Pons (tissue), 1 donor: ENCODE data around the gene ARPP21.

Experiments
- DNase-seq: peaks from one replicate; pipeline ENCODE4 v3.0.0-alpha.2; 2016; ENCODE audit warnings: low spot score

The ARPP21 gene

DNA sequence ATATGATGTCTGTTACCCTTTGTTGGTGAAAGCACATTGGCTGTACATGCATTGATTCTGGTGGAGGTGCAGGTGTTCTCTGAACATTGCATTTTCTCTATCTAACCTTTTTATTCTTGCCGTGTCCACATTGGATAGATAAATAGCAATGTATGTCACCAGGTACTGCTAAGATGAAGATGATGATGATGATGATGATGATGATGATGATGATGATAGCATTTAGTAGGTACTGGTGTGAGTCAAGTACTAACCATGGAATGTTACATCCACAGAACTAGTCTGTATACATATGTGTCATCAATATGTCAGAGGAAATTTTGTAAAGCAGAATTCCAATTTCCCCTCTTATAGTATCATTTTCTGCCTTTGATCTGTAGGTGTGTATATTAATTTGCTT is 36.3 kb downstream of the ARPP21 start:
- no peak for DNase-seq

- no peak for DNase-seq
These were observed 38.5 kb downstream of the ARPP21 start for GRCh38 chr3:35677797-35678196.

DNA sequence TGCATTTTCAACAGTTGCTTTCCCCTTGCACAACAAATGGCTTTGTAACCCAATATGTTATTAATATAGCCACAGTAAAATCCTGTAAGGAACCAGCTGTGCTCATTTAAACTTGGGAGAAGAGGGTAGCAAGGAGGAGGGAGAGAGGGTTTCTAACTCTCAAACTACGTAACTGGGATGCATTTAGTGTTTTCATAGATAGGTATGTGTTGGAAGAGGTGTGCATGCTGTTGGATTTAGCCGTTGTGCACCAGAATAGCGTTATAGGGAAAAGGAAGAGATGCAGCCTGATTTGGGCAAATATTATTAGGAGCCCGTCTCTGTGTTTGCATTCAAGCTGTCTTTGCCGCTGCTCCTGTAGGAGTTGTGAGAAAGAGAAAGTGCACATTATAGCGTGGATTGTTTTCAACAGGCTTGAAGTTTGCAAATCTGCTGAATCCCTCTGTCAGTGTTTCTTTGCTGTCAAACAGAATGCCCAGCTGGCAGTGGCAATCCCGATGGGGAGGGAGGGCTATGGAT is 39.4 kb downstream of the ARPP21 start:
- no peak for DNase-seq

DNA sequence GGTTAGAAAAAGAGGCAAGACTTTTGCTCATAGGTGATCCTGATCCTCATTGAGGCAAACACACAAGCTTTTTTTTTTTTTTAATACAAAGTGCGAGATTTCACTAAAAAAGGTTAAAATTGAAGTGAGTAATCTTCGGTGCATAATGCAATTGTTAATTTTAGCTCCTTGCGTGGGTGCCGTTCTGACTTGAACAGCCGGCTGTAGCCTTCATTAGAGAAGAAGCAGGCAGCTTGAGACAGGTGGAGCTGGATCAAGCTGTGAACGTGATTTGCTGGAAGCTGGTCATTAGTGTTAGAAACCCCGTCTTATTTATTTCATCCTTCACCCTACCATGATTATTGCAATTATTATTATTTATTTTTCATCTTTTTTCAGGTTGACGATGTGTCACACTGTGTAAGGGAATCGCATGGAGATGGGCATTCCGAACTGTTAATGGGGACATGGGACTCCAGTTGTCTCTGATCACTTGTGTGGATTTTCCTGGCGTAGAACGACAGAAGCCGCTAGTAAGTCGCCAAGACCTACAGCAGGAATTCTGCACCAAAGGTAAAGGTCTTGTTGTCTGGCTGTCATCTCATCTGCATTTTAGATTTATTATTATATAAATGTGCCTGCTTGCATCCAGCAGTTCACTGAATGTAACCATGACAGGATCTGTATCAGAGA is 40.2 kb downstream of the ARPP21 start:
- no peak for DNase-seq

- no peak for DNase-seq
These were observed 41.7 kb downstream of the ARPP21 start for GRCh38 chr3:35680866-35681650.

- DNase-seq = no peak
These were observed 45.8 kb downstream of the ARPP21 start for GRCh38 chr3:35685153-35685552.

DNA sequence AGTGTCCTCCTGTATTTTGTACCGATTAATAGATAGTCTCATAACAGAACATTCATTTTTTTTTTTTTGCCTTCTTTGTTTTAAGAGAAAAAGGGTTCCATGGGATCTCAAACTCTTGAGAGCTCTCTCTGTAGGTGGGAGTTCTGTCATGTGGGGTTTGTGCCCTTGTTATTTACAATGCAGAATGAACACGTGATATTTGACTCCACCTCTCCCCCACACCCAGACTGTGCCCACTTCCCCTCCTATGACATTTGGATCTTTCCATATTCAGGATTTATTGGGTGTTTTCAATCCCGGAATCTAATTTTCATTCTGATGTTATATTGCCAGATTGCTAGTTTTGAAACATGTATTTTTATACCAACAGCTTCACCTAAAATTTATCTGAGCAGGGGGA is 49.5 kb downstream of the ARPP21 start:
- DNase-seq = no peak

DNA sequence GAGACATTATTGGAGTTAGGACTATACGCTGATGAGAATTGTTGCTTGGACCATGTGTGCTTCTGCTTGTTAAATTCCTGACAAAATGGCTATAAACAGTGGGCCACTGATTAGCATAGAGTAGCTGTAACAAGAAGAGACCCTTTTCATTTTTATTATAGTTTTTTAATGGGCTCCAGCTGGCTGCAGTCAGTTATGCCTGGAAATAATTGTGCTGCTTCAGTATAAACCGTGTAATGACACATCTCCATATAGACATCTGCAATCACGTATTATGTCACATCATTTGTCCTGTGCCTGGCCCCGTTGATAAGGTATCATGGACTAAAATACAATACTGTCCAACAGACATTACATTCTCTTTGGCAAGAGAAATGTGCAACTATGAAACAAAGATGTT is 50.9 kb downstream of the ARPP21 start:
- DNase-seq = no peak

- no peak for DNase-seq
These were observed 66.6 kb downstream of the ARPP21 start for GRCh38 chr3:35705904-35706303.

GRCh38 chr3:35707904-35708303 is 68.6 kb downstream of the ARPP21 start:
- no peak for DNase-seq

DNA sequence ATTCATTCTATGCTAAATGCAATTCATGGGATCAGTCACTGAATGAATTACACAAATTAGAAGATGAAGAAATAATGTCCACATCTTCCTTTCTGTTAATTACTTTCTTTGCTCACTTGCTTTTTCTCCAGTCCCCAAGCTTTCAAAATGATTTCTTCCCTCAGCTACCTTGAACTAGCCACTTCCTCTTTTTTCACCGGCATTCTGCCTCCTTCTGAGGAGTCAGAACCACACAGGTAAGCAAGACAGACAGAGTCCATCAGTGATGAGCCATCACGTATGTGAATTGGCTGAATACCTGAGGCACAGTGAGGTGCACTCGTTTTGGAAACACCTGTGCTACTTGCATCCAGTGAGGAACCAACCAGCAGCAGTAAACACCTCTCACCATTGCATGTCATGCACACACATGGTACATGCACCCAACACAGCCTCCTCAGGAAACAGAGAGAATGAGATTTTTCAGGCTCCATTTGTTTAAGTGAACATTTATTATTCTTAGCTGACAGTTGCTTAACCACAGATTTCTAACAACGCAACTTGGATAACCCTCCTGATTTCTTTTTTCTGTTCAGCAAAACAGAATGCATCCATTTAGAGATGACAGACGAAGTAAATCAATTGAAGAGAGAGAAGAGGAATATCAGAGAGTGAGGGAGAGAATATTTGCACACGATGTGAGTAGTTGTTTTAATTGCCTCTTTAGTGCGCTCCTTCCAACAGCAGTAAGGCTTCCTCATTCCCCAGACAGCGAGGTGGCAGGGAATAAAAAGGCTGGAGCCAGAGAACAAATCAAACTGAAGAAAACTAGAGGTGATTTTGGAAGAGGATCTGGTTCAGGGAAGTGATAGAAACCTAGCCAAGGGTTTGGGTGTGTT is 69.3 kb downstream of the ARPP21 start:
- no peak for DNase-seq

DNA sequence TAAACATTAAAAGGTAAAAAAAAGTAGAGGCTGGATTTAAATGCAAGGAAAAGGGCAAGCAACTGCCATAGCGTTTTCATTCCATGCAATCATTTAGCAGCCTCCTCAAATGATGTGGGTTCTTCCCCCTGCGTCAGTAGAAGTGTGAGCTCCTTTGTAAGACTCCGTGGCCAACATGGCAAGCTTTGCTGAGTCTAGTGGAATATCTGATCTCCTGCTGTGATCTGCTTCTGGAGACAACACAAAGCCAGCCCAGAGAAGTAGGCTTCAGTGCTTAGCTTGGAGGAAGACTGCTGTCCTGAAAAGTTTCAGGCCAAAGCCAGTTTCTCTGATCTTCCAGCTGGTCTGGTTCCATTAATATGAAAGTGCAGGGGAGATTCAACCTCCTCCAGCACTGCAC is 70.4 kb downstream of the ARPP21 start:
- DNase-seq = no peak

DNA sequence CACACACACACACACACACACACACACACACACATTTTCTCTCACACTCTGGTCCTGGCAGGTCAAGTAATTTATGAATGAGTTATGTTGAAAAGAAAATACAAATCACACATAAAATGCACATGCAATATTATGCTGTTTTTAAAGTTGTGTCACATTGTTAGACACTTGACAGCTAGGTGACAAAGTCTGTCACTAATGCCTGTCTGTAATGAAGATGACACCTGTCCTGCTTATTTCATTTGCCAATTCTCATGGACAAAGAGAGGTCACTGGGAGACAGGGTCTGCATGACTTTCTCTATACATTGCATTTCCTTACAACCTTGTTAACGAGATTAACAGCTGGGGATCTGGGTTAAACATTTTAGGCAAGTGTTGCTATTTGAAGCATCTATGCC is 71.2 kb downstream of the ARPP21 start:
- DNase-seq = no peak

DNA sequence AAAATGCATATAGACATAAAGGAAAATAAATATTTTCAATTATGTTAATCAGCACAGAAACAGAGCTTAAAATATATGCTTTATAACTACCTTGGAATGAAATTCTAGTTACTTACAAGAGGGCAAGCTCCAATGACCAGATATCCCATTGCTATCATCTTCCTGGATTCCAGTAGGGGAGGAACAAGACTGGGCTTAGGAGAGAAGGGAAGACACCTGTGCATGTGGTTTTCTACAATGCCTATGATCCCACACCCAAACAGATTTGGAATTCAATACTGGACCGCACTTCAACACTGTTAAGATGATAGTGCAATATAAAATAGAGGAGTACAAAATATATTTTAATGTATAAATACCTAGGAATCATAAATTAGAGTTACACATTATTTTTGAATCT is 79.6 kb downstream of the ARPP21 start:
- DNase-seq = no peak

- no peak for DNase-seq
These were observed 82.3 kb downstream of the ARPP21 start for GRCh38 chr3:35721628-35722027.

DNA sequence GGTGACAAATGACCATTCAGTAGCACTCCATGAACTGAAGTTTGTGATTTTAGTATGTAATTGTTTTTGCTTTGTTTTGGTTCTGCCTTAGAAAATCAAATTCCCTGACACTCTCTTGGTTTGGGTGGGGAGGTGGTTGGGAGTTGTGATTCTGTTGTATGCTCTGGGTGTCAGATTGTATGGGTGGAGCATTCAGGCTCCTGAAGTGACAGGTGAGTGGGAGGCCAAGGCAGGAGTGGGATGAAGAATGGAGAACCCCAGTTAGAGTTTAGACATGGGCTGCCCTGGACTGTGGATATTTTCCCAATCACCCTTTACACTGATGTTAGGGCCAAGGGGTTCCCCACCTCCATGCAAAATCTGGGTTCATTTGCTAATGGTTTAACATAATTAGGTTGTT is 83.6 kb downstream of the ARPP21 start:
- no peak for DNase-seq

DNA sequence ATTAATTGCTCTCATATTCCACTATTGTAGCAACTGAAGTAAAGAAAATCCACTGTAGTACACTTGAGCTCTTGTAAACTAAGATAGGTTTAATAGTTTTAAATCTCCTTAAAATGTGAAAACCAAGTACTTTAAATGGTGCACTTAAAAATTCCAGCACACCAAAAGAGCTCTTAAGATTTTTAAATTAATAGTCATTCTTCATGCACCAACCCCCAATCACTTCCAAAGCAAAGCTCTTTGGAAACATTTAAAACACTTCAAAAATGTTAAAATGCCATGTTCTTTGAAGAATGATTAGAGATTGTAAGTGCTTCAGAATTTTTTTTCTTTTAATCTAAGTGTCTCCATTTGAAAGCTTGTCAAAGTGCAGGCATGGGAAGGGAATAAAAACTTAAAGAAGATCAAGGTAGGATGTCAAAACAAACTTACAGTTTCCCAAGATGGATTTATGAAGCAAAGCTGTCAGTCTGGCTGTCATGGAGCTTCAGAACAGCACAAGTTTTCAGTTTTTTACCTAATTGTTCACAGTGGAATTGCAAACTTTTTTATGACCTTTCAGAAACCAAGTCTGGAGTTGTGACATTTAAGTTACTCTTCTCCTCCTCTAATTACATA is 84.3 kb downstream of the ARPP21 start:
- no peak for DNase-seq

DNA sequence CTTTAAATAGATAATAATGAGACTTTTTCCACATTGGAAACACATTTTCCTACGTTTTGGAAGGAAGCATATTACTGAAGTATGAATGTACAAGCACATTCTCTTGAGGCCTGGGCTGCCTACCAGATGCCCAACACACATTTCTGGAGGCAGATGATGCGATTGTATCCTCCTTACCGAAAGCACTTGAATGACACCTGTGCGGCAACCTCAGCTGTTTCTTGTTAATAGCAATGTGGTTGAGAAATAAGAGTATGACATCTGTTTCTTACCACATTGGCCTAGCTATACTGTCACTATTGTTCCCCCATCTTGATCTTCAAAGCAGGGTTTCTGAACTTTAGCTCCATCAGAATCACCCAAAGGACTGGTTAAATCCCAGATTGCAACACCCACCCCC is 84.8 kb downstream of the ARPP21 start:
- no peak for DNase-seq

- DNase-seq = no peak
These were observed 87.9 kb downstream of the ARPP21 start for GRCh38 chr3:35727179-35727578.

DNA sequence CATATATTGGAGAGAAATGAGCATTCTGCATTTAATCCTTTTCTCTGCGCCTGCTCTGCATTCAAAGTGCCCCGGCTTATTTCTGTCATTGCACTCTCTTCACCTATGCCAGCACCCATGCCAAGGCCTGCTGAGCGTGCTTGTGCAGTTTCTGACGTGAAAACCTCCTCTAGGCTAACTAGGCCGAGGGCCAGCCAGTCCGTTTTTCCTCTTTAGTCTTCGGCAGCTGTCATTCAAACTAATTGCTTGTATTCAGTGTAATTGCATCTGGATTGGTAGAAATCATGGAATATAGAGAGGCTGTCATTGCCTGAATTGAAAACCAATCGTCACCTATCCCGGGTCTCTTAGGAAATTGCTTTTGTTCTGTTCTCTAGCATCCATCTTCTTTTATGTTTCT is 94.0 kb downstream of the ARPP21 start:
- DNase-seq = no peak

DNA sequence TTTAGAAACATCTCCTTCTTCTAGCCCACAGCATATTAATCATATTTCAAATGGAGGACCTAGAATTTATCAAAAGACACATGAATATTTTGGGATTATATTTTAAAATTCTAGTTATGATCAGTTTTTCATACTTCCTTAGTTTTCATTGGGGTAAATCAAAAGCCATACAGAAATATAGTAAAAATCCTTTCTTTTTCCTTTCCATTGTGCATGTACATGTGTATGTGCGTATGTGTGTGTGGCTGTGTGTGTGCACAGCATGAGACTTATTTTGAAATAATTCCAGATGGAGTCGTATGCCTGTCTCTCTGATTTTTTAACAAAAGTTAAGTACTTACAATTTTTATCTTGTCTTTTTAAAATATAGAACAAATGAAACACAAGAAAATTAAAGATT is 94.5 kb downstream of the ARPP21 start:
- no peak for DNase-seq

DNA sequence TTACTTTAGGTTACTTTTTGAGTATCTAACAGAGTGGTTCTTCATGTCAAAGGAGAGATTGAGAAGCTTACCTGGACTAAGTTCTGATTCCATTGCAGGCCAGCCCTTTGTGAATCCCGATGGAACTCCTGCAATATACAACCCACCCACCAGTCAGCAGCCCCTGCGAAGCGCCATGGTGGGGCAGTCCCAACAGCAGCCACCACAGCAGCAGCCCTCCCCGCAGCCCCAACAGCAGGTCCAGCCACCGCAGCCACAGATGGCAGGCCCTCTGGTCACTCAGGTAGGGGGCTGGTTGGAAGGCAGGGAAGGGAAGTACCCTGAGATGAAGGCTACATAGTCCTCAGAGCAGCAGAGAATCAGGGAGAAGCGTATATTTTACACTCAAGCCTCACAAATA is 97.8 kb downstream of the ARPP21 start:
- no peak for DNase-seq
